HG03439 (cell line): ENCODE data around the gene TEC.
"Not testable (repeated sequence)": the region's sequence is repeated elsewhere in the genome, so short reads cannot be mapped to it uniquely, and the experiment has no call there.

Source experiments
- ATAC-seq: cut with Tn5 transposase; IDR thresholded peaks from one replicate; pipeline ENCODE4 v1.9.1; 2021; ENCODE audit warnings: mild to moderate bottlenecking, moderate library complexity; ENCODE audit not compliant: unreplicated experiment

The TEC gene

DNA sequence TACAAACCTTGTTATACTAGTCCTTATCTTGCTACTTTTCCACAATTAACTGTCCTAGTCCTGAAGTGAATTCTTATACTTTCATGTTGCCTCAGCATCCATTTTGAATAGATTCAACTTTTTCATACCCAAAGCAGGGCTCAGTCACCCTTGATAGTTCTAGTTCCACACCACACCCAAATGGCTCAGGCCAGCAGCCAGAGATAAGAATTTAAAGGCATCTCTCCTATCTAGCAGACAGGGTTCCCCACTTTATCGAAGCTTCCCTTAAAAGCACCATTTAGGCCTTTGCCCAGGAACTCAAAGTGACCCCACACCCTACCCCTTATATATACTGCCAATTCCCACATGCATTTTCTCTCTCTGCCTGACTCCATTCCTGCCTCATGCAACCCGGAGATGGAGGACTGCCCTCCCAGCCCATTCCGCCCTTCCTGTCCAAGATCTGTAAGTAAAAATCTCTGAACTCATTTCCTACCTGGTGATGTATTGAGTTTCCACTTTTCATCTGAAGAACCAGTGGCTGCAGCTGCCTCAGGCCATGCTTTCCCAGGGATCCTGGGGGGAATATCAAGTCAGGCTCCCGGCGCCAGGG, 71.9 kb downstream of the TEC start:
- ATAC-seq, result peak; percentile 27

DNA sequence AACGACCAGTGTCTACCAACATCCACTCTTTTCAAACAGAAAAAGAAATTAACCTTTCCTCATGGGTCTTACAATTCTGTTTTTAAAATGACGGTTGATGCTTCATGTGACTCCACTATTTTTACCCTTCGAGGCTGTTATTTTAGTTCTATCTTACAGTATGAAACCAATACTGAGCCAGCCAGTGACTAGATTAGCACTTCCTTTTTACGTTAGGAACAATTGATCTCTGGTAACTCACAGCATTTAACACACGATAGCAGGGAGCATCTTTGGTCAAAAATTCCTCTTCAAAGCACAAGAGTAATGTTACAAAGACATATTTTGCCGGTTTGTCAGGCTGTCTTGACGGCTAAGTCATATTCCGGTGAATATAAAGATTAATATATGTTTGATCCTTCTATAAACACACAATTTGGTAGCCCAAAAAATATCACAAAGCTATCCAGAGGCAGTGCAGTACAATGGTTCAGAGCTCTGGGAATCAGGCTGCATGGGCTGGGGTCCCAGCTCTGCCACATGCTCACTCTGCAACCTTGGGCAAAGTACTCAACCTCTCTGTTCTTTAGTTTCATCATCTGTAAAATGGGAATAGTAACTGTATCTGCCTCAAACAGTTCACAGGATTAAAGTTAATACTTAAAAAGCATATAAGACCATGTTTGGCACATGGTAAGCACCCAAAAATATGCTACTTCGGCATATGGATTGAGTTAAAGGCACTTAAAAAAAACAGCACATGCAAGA, 72.7 kb downstream of the TEC start:
- peak; percentile 57 for ATAC-seq

GRCh38 chr4:48195853-48196252, 73.8 kb downstream of the TEC start:
- ATAC-seq, result no peak

- ATAC-seq, result no peak
These were observed 74.3 kb downstream of the TEC start for GRCh38 chr4:48195374-48195773.

- ATAC-seq, result no peak
These were observed 74.7 kb downstream of the TEC start for GRCh38 chr4:48194971-48195370.

- ATAC-seq, result no peak
These were observed 75.6 kb downstream of the TEC start for GRCh38 chr4:48193921-48194468.

DNA sequence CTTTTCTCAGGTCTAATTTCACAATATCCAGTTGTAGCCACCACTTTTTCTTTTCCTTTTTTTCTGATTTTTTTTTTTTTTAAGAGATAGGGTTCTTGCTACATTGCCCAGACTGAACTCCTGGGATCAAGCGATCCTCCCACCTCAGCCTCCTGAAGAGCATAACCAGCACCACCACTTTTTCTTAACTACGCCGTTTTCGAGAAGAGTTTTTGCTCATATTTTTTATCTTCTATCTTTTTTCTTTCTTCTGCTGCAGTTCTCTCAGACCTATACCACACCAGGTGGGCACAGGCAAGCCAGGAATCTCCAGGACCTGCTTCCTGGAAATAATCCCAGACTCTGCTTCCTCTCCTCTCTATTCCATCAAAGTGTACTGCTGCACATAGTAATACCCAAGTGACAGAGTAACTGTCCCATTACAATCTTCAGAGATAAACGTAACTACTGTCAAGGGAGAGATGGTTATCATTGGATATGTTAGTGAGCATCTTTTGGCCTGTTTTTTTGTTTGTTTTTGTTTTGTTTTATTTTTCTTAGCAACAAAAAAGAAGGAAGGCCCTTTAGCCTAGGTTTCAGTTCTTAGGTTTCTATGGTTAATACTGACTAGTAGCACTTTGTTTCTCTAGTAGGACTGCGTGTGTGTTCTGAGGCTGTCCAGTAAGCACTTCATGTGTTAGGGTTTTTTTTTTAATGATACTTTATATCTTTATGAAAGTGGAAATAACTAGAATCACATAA, 76.4 kb downstream of the TEC start:
- no peak for ATAC-seq

- ATAC-seq, result no peak
These were observed 77.9 kb downstream of the TEC start for GRCh38 chr4:48191758-48192157.

GRCh38 chr4:48190839-48191238, 78.8 kb downstream of the TEC start:
- no peak for ATAC-seq

DNA sequence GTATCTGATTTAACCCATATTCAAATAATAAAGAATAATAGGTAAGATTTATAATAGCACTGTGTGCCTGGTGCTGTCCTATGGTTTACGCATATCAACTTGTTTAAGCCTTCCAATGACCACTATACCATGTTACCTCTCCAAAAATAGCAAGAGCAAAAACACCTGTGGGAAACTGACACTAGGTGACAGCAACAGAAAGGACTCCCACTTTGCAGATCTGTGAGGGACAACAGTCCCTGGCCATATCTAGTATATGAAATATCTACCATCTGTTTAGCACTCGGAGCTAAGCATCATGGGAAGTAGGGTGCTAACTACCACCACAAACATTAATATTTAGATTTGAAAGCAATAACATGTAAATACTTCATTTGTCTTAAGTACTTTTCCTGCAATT, 79.9 kb downstream of the TEC start:
- ATAC-seq, result no peak

- ATAC-seq, result no peak
These were observed 81.2 kb downstream of the TEC start for GRCh38 chr4:48188390-48188789.

- no peak for ATAC-seq
These were observed 81.8 kb downstream of the TEC start for GRCh38 chr4:48187813-48188212.

DNA sequence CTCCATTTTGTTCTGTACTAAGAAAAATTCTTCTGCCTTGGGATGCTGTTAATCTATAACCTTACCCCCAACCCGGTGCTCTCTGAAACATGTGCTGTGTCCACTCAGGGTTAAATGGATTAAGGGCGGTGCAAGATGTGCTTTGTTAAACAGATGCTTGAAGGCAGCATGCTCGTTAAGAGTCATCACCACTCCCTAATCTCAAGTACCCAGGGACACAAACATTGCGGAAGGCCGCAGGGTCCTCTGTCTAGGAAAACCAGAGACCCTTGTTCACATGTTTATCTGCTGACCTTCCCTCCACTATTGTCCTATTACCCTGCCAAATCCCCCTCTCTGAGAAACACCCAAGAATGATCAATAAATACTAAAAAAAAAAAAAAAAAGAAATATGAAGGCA, 82.6 kb downstream of the TEC start:
- not testable (repeated sequence) for ATAC-seq

DNA sequence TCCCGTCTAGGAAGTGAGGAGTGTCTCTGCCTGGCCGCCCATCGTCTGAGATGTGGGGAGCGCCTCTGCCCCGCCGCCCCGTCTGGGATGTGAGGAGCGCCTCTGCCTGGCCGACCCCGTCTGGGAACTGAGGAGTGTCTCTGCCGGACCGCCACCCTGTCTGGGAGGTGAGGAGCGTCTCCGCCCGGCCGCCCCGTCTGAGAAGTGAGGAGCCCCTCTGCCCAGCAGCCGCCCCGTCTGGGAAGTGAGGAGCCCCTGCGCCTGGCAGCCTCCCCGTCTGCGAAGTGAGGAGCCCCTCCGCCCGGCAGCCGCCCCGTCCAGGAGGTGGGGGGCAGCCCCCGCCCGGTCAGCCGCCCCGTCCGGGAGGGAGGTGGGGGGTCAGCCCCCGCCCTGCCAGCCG, 83.2 kb downstream of the TEC start:
- ATAC-seq, result not testable (repeated sequence)

GRCh38 chr4:48184882-48185281, 84.8 kb downstream of the TEC start:
- no peak for ATAC-seq

DNA sequence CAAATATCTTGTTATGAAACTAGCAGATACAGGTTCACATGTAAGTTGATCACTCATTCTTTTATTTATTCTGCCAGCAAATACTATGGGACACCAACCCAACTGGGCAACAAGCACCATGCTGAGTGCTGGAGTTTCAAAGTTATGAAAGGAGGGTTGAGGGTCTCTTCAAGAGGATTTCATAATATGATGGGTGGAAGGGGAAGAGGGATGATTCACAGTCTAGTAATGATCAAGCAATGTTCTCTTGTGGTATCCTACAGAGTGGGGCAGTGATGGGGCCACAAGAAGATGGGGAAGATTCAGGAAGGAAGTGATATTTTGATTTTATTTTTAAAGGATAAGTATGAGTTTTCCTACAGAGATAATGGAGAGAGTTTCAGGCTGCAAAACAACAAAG, 89.4 kb downstream of the TEC start:
- no peak for ATAC-seq

GRCh38 chr4:48178931-48179330, 90.7 kb downstream of the TEC start:
- no peak for ATAC-seq

DNA sequence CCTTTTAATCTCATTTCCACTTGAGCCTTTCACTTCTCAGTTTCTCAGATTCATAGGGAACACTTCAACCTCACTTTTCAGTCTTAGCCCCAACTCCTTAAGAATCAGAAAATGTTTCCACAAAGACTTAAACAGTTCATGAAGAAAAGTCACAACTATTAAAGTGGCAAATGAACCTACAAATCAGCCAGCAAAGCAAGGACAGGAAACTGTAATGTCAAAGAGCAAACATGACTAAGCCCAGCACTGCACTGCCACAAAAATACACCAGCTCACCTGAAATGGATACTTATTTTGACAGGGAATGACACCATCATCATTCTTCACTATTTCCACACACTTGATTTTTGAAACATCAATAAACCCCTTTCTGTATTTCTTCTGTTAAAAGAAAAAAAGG, 93.8 kb downstream of the TEC start:
- no peak for ATAC-seq

- no peak for ATAC-seq
These were observed 94.3 kb downstream of the TEC start for GRCh38 chr4:48175328-48175727.

- ATAC-seq, result peak; percentile 79
These were observed 96.3 kb downstream of the TEC start for GRCh38 chr4:48173056-48173991.

GRCh38 chr4:48172651-48173050, 97.0 kb downstream of the TEC start:
- no peak for ATAC-seq
